Measurements from ENCODE around the gene HMGB1.

The HMGB1 gene

GRCh38 chr13:30437177-30437576 is 28.6 kb downstream of the HMGB1 start:
- H3K9me3 ChIP-seq (ENCODE audit: control insufficient read depth in 2 of 2, low read length in 2 of 2): no peaks in the 10 kb centered on the region
- no peak overlapping the region for H3K4me3 ChIP-seq (ENCODE audit: low read length in 2 of 2)
- H3K4me1 ChIP-seq (ENCODE audit: control insufficient read depth in 2 of 2, insufficient read depth in 2 of 2, low read length in 2 of 2): no peaks in the 10 kb centered on the region
- H3K36me3 ChIP-seq (ENCODE audit: control insufficient read depth in 2 of 2, insufficient read depth in 2 of 2, low read length in 2 of 2): no peaks in the 10 kb centered on the region
- H3K9ac ChIP-seq (ENCODE audit: low read depth in 1 of 2, low read length in 2 of 2): no peak overlapping the region
- H3K27ac ChIP-seq (ENCODE audit: low read depth in 2 of 2, low read length in 2 of 2): no peak overlapping the region
- no peaks in the 10 kb centered on the region for H3K27me3 ChIP-seq (ENCODE audit: control insufficient read depth in 2 of 2, insufficient read depth in 2 of 2, low read length in 2 of 2)

GRCh38 chr13:30435911-30436451 is 29.8 kb downstream of the HMGB1 start:
- Histone ChIP-seq H3K27ac (ENCODE audit: low read depth in 2 of 2, low read length in 2 of 2) (no peak overlapping the region), H3K9me3 (ENCODE audit: control insufficient read depth in 2 of 2, low read length in 2 of 2) (no peaks in the 10 kb centered on the region), H3K27me3 (ENCODE audit: control insufficient read depth in 2 of 2, insufficient read depth in 2 of 2, low read length in 2 of 2) (no peaks in the 10 kb centered on the region), H3K36me3 (ENCODE audit: control insufficient read depth in 2 of 2, insufficient read depth in 2 of 2, low read length in 2 of 2) (no peaks in the 10 kb centered on the region), H3K4me3 (ENCODE audit: low read length in 2 of 2) (no peak overlapping the region), H3K9ac (ENCODE audit: low read depth in 1 of 2, low read length in 2 of 2) (no peak overlapping the region), H3K4me1 (ENCODE audit: control insufficient read depth in 2 of 2, insufficient read depth in 2 of 2, low read length in 2 of 2) (no peaks in the 10 kb centered on the region)

- Histone ChIP-seq H3K9me3 (ENCODE audit: control insufficient read depth in 2 of 2, low read length in 2 of 2) (no peaks in the 10 kb centered on the region), H3K4me3 (ENCODE audit: low read length in 2 of 2) (no peak overlapping the region), H3K27me3 (ENCODE audit: control insufficient read depth in 2 of 2, insufficient read depth in 2 of 2, low read length in 2 of 2) (no peaks in the 10 kb centered on the region), H3K4me1 (ENCODE audit: control insufficient read depth in 2 of 2, insufficient read depth in 2 of 2, low read length in 2 of 2) (no peaks in the 10 kb centered on the region), H3K27ac (ENCODE audit: low read depth in 2 of 2, low read length in 2 of 2) (no peak overlapping the region), H3K9ac (ENCODE audit: low read depth in 1 of 2, low read length in 2 of 2) (no peak overlapping the region), H3K36me3 (ENCODE audit: control insufficient read depth in 2 of 2, insufficient read depth in 2 of 2, low read length in 2 of 2) (no peaks in the 10 kb centered on the region)
These were observed 34.3 kb downstream of the HMGB1 start for GRCh38 chr13:30431269-30431940.

GRCh38 chr13:30429721-30430694 is 35.7 kb downstream of the HMGB1 start:
- no peak overlapping the region for H3K9ac ChIP-seq (ENCODE audit: low read depth in 1 of 2, low read length in 2 of 2)
- no peaks in the 10 kb centered on the region for H3K9me3 ChIP-seq (ENCODE audit: control insufficient read depth in 2 of 2, low read length in 2 of 2)
- no peaks in the 10 kb centered on the region for H3K27me3 ChIP-seq (ENCODE audit: control insufficient read depth in 2 of 2, insufficient read depth in 2 of 2, low read length in 2 of 2)
- no peaks in the 10 kb centered on the region for H3K36me3 ChIP-seq (ENCODE audit: control insufficient read depth in 2 of 2, insufficient read depth in 2 of 2, low read length in 2 of 2)
- H3K27ac ChIP-seq (ENCODE audit: low read depth in 2 of 2, low read length in 2 of 2): no peak overlapping the region
- no peak overlapping the region for H3K4me3 ChIP-seq (ENCODE audit: low read length in 2 of 2)
- H3K4me1 ChIP-seq (ENCODE audit: control insufficient read depth in 2 of 2, insufficient read depth in 2 of 2, low read length in 2 of 2): no peaks in the 10 kb centered on the region

GRCh38 chr13:30429235-30429634 is 36.5 kb downstream of the HMGB1 start:
- Histone ChIP-seq H3K27me3 (ENCODE audit: control insufficient read depth in 2 of 2, insufficient read depth in 2 of 2, low read length in 2 of 2) (no peaks in the 10 kb centered on the region), H3K4me1 (ENCODE audit: control insufficient read depth in 2 of 2, insufficient read depth in 2 of 2, low read length in 2 of 2) (no peaks in the 10 kb centered on the region), H3K27ac (ENCODE audit: low read depth in 2 of 2, low read length in 2 of 2) (no peak overlapping the region), H3K36me3 (ENCODE audit: control insufficient read depth in 2 of 2, insufficient read depth in 2 of 2, low read length in 2 of 2) (no peaks in the 10 kb centered on the region), H3K9ac (ENCODE audit: low read depth in 1 of 2, low read length in 2 of 2) (no peak overlapping the region), H3K4me3 (ENCODE audit: low read length in 2 of 2) (no peak overlapping the region), H3K9me3 (ENCODE audit: control insufficient read depth in 2 of 2, low read length in 2 of 2) (no peaks in the 10 kb centered on the region)

- Histone ChIP-seq H3K4me3 (ENCODE audit: low read length in 2 of 2) (no peak overlapping the region), H3K9me3 (ENCODE audit: control insufficient read depth in 2 of 2, low read length in 2 of 2) (no peaks in the 10 kb centered on the region), H3K4me1 (ENCODE audit: control insufficient read depth in 2 of 2, insufficient read depth in 2 of 2, low read length in 2 of 2) (peaks cover 6 to 16% of the 10 kb centered on the region in 2 donors), H3K36me3 (ENCODE audit: control insufficient read depth in 2 of 2, insufficient read depth in 2 of 2, low read length in 2 of 2) (no peaks in the 10 kb centered on the region), H3K27ac (ENCODE audit: low read depth in 2 of 2, low read length in 2 of 2) (no peak overlapping the region), H3K9ac (ENCODE audit: low read depth in 1 of 2, low read length in 2 of 2) (no peak overlapping the region), H3K27me3 (ENCODE audit: control insufficient read depth in 2 of 2, insufficient read depth in 2 of 2, low read length in 2 of 2) (no peaks in the 10 kb centered on the region)
These were observed 41.8 kb downstream of the HMGB1 start for GRCh38 chr13:30423891-30424290.

GRCh38 chr13:30422054-30422839 is 43.5 kb downstream of the HMGB1 start, which contains the start of gene UBE2L5:
UBE2L5 (plus strand) TSS chr13:30422493; CDS start chr13:30427991, 5,498 bp downstream.
- peak within 1 kb of the TSS; percentile 67 to 84 for H3K4me3 ChIP-seq (ENCODE audit: low read length in 2 of 2)
- peak within 1 kb of the TSS; percentile 77 to 82 for H3K9ac ChIP-seq (ENCODE audit: low read depth in 1 of 2, low read length in 2 of 2)
- H3K4me1 ChIP-seq (ENCODE audit: control insufficient read depth in 2 of 2, insufficient read depth in 2 of 2, low read length in 2 of 2): peaks cover 6 to 16% of the 10 kb centered on the region in 2 donors
- H3K27me3 ChIP-seq (ENCODE audit: control insufficient read depth in 2 of 2, insufficient read depth in 2 of 2, low read length in 2 of 2): no peaks in the 10 kb centered on the region
- no peaks in the 10 kb centered on the region for H3K9me3 ChIP-seq (ENCODE audit: control insufficient read depth in 2 of 2, low read length in 2 of 2)
- H3K27ac ChIP-seq (ENCODE audit: low read depth in 2 of 2, low read length in 2 of 2): peak within 1 kb of the TSS; percentile 93 to 94
- no peaks in the 10 kb centered on the region for H3K36me3 ChIP-seq (ENCODE audit: control insufficient read depth in 2 of 2, insufficient read depth in 2 of 2, low read length in 2 of 2)

- peaks cover 6 to 16% of the 10 kb centered on the region in 2 donors for H3K4me1 ChIP-seq (ENCODE audit: control insufficient read depth in 2 of 2, insufficient read depth in 2 of 2, low read length in 2 of 2)
- peak overlapping the region; percentile 93 to 94 for H3K27ac ChIP-seq (ENCODE audit: low read depth in 2 of 2, low read length in 2 of 2)
- H3K4me3 ChIP-seq (ENCODE audit: low read length in 2 of 2): peak overlapping the region; percentile 67 to 84
- no peaks in the 10 kb centered on the region for H3K27me3 ChIP-seq (ENCODE audit: control insufficient read depth in 2 of 2, insufficient read depth in 2 of 2, low read length in 2 of 2)
- peak overlapping the region; percentile 77 to 82 for H3K9ac ChIP-seq (ENCODE audit: low read depth in 1 of 2, low read length in 2 of 2)
- no peaks in the 10 kb centered on the region for H3K9me3 ChIP-seq (ENCODE audit: control insufficient read depth in 2 of 2, low read length in 2 of 2)
- no peaks in the 10 kb centered on the region for H3K36me3 ChIP-seq (ENCODE audit: control insufficient read depth in 2 of 2, insufficient read depth in 2 of 2, low read length in 2 of 2)
These were observed 44.4 kb downstream of the HMGB1 start for GRCh38 chr13:30421093-30422053.

Data from mucosa of rectum (tissue), 2 donors.